A549 (cell line): ENCODE measurements around the gene HARBI1. TPM values are rescaled to one million over a fixed set of nuclear protein-coding genes. Genes with fewer than 3 reads are reported as not detected.

Source experiments
- CBX2 ChIP-seq: fragments of 200-600 bp; sonication (generic); IDR thresholded peaks from 2 replicates; pipeline ENCODE4 v1.6.1; 2016; ENCODE audit warnings: low read depth, mild to moderate bottlenecking, borderline replicate concordance
- CEBPB ChIP-seq, 2 experiments: fragments of >200 bp in 1 of 2; sonication (Bioruptor Twin) in 1 of 2; formaldehyde crosslinking in 1 of 2; IDR thresholded peaks; 2 replicates each; pipeline ENCODE4 v1.6.1; 2012 to 2016
- EHMT2 ChIP-seq: fragments of 200-600 bp; sonication (generic); IDR thresholded peaks from 2 replicates; pipeline ENCODE4 v1.6.1; 2016; ENCODE audit warnings: antibody characterized with exemption, low read depth, mild to moderate bottlenecking, moderate library complexity
- EP300 ChIP-seq, 2 experiments: fragments of >200 bp; sonication (Bioruptor Twin); formaldehyde crosslinking; IDR thresholded peaks; 2 replicates in 1 of 2; 3 replicates in 1 of 2; pipeline ENCODE4 v1.6.1; 2016 to 2017
- FOSL2 ChIP-seq, 2 experiments: fragments of 450-650 bp in 1 of 2; fragments of >200 bp in 1 of 2; sonication (Bioruptor Twin) in 1 of 2; formaldehyde crosslinking; IDR thresholded peaks; 2 replicates each; pipeline versions ENCODE4 v1.5.0 to v1.6.1; 2016 to 2020; ENCODE audit warnings: mild to moderate bottlenecking in 1 of 2, moderate library complexity in 1 of 2
- GATA3 ChIP-seq: IDR thresholded peaks from 2 replicates; pipeline ENCODE4 v1.6.1; 2012; ENCODE audit warnings: borderline replicate concordance
- HOXB13 ChIP-seq: fragments of 250-450 bp; sonication (Bioruptor Pico); IDR thresholded peaks from 2 replicates; pipeline ENCODE4 v1.5.0; 2020; ENCODE audit warnings: low read depth, mild to moderate bottlenecking, moderate library complexity
- HOXB5 ChIP-seq: fragments of 250-450 bp; sonication (Bioruptor Pico); IDR thresholded peaks from 2 replicates; pipeline ENCODE4 v1.5.0; 2020; ENCODE audit warnings: mild to moderate bottlenecking, moderate library complexity
- JUNB ChIP-seq: fragments of >200 bp; sonication (Bioruptor Twin); formaldehyde crosslinking; IDR thresholded peaks from 2 replicates; pipeline ENCODE4 v1.6.1; 2016
- KDM1A ChIP-seq: fragments of 200-600 bp; sonication (generic); IDR thresholded peaks from 2 replicates; pipeline ENCODE4 v1.6.1; 2016; ENCODE audit warnings: low read depth, mild to moderate bottlenecking
- MYC ChIP-seq: IDR thresholded peaks from 2 replicates; pipeline ENCODE4 v1.6.1; 2012; ENCODE audit warnings: mild to moderate bottlenecking, inconsistent platforms, low read length, improper control_type of control experiment, borderline replicate concordance
- NPAS2 ChIP-seq: fragments of 250-450 bp; sonication (Bioruptor Pico); IDR thresholded peaks from 2 replicates; pipeline ENCODE4 v1.8.0; 2022; ENCODE audit warnings: mild to moderate bottlenecking, moderate library complexity, borderline replicate concordance
- NR3C1 ChIP-seq: fragments of >200 bp; sonication (Bioruptor Twin); formaldehyde crosslinking; IDR thresholded peaks from 3 replicates; pipeline ENCODE4 v1.6.1; 2017
- PHF8 ChIP-seq: fragments of 200-600 bp; sonication (generic); IDR thresholded peaks from 2 replicates; pipeline ENCODE4 v1.6.1; 2016; ENCODE audit warnings: low read depth, mild to moderate bottlenecking, antibody characterized with exemption, moderate library complexity, borderline replicate concordance
- POLR2A ChIP-seq: IDR thresholded peaks from 2 replicates; pipeline ENCODE4 v1.6.1; 2012; ENCODE audit warnings: mild to moderate bottlenecking, low read length
- POLR2AphosphoS2 ChIP-seq: conservative IDR thresholded peaks from 2 replicates; pipeline ENCODE4 v1.6.1; 2012; ENCODE audit warnings: low read length, improper control_type of control experiment, inconsistent platforms
- RAD21 ChIP-seq, 2 experiments: fragments of >200 bp in 1 of 2; sonication (Bioruptor Twin) in 1 of 2; formaldehyde crosslinking in 1 of 2; IDR thresholded peaks in 1 of 2; conservative IDR thresholded peaks in 1 of 2; 2 replicates in 1 of 2; 3 replicates in 1 of 2; pipeline ENCODE4 v1.6.1; 2012 to 2018; ENCODE audit warnings: inconsistent platforms in 1 of 2
- RARB ChIP-seq: fragments of 250-450 bp; sonication (Bioruptor Pico); IDR thresholded peaks from 2 replicates; pipeline ENCODE4 v1.8.0; 2021; ENCODE audit warnings: mild to moderate bottlenecking, moderate library complexity
- RCOR1 ChIP-seq: fragments of 150-350 bp; IDR thresholded peaks from 2 replicates; pipeline ENCODE4 v1.6.1; 2014; ENCODE audit warnings: antibody characterized with exemption, low read length, low read depth
- SMC3 ChIP-seq: fragments of >200 bp; sonication (Bioruptor Twin); formaldehyde crosslinking; IDR thresholded peaks from 3 replicates; pipeline ENCODE4 v1.6.1; 2018; ENCODE audit warnings: inconsistent platforms
- TFCP2L1 ChIP-seq: fragments of 250-450 bp; sonication (Bioruptor Pico); IDR thresholded peaks from 2 replicates; pipeline ENCODE4 v1.5.0; 2021; ENCODE audit warnings: mild to moderate bottlenecking
- TP53 ChIP-seq: fragments of 250-450 bp; sonication (Bioruptor Pico); IDR thresholded peaks from 2 replicates; pipeline ENCODE4 v1.5.0; 2021; ENCODE audit warnings: mild to moderate bottlenecking, moderate library complexity
- ZC3H11A ChIP-seq: fragments of 450-650 bp; IDR thresholded peaks from 2 replicates; pipeline ENCODE4 v1.6.1; 2014; ENCODE audit warnings: antibody characterized with exemption, mild to moderate bottlenecking
- ZNF302 ChIP-seq: fragments of 250-450 bp; sonication (Bioruptor Pico); IDR thresholded peaks from 2 replicates; pipeline ENCODE4 v1.9.0; 2021; ENCODE audit warnings: inconsistent platforms, mild to moderate bottlenecking, moderate library complexity
- polyA plus RNA-seq, 4 experiments: library from polyadenylated mRNA; depleted of rRNA in 3 of 4; stranded (reverse); fragments of >200 nt; fragmentation: RNase III in 1 of 4; extraction: RNeasy Plus Mini Kit Qiagen cat#74134 plus additional on column Dnase treatment in 1 of 4; gene quantifications; 2 replicates in 3 of 4; 3 replicates in 1 of 4; pipeline ENCODE4 v1.2.3, GENCODE V29; 2011 to 2017
- TF ChIP-seq, protein P1 (sequence below): fragments of >200 bp; sonication (Bioruptor Twin); formaldehyde crosslinking; IDR thresholded peaks from 2 replicates; pipeline ENCODE4 v1.6.1; 2016
- TF ChIP-seq, protein P2 (sequence below): fragments of >200 bp; sonication (Bioruptor Twin); formaldehyde crosslinking; IDR thresholded peaks from 3 replicates; pipeline ENCODE4 v1.5.1; 2016
- TF ChIP-seq, protein P3 (sequence below): fragments of 250-450 bp; sonication (Bioruptor Pico); IDR thresholded peaks from 2 replicates; pipeline ENCODE4 v1.5.0; 2021; ENCODE audit warnings: mild to moderate bottlenecking, moderate library complexity, borderline replicate concordance

HARBI1 gene
- polyA plus RNA-seq, 2 of the 4 experiments (the other 2 are of a cell fraction), result 5.6 to 5.7 TPM

DNA sequence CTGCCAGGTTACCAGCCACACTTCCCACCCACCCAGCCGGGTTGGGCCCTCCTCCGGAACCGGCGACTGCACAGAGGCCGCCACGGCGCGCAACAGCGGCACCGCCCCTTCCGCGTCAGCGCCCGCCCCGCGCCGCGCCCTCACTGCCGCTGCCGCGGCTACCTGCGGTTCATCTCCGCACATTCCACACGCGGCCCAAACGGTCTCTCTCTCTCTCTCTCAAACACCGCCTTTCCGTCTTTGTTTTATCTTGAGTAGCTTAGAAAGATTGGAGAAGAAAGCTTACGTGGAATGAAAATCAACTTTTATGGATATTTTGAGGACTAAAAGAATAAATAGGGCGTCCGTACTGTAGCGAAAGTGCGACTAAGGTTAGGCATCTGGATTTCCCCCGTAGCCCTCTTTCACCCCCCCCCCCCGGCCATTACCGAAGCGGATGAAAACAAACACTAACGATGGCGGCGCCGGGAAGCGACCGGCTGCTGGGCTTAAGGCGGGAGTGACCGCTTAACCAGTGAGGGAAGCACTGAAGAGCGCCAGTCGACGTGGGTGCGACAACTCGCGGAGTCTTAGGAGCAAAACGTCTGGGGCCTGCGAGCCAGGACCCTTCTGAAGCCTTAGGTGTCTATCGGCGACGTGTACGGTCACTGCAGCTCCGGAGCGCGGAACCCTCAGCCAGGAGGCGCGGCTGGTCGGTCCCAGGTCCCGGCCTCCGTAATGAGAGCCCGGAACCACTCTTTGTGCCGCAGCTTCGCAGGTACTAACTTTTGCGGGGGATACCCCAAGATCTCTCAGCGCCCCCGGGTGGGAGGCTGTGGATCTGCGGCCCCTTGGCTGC, at the start of gene HARBI1, which contains the start of gene ATG13 (continued):
- no peak for TF ChIP-seq MYC
- 0 out of 2 replicates have a peak, but pooled peaks have one; percentile 56 for TF ChIP-seq RARB (CRISPR knock-in tag)
- no peak for TF ChIP-seq CBX2
- TF ChIP-seq POLR2A, result peak; percentile 85
- TF ChIP-seq RAD21 (conservative IDR thresholded peaks at IDR 0.05 in 1 of 2, IDR thresholded peaks at IDR 0.05 in 1 of 2), result peak; percentile 58 to 81
- TF ChIP-seq EHMT2, result no peak
- no peak for TF ChIP-seq POLR2AphosphoS2
- TF ChIP-seq ZC3H11A, result no peak
- TF ChIP-seq, protein P1, sequence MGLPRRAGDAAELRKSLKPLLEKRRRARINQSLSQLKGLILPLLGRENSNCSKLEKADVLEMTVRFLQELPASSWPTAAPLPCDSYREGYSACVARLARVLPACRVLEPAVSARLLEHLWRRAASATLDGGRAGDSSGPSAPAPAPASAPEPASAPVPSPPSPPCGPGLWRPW, result no peak
- 0 out of 2 replicates have a peak, but pooled peaks have one; percentile 63 for TF ChIP-seq TP53
- no peak for TF ChIP-seq TFCP2L1 (CRISPR knock-in tag)
- TF ChIP-seq, protein P2, sequence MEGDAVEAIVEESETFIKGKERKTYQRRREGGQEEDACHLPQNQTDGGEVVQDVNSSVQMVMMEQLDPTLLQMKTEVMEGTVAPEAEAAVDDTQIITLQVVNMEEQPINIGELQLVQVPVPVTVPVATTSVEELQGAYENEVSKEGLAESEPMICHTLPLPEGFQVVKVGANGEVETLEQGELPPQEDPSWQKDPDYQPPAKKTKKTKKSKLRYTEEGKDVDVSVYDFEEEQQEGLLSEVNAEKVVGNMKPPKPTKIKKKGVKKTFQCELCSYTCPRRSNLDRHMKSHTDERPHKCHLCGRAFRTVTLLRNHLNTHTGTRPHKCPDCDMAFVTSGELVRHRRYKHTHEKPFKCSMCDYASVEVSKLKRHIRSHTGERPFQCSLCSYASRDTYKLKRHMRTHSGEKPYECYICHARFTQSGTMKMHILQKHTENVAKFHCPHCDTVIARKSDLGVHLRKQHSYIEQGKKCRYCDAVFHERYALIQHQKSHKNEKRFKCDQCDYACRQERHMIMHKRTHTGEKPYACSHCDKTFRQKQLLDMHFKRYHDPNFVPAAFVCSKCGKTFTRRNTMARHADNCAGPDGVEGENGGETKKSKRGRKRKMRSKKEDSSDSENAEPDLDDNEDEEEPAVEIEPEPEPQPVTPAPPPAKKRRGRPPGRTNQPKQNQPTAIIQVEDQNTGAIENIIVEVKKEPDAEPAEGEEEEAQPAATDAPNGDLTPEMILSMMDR, result peak; percentile 82
- TF ChIP-seq EP300 (IDR thresholded peaks at IDR 0.05), result no peak; a peak in 1 of 5 replicates
- TF ChIP-seq, protein P3, sequence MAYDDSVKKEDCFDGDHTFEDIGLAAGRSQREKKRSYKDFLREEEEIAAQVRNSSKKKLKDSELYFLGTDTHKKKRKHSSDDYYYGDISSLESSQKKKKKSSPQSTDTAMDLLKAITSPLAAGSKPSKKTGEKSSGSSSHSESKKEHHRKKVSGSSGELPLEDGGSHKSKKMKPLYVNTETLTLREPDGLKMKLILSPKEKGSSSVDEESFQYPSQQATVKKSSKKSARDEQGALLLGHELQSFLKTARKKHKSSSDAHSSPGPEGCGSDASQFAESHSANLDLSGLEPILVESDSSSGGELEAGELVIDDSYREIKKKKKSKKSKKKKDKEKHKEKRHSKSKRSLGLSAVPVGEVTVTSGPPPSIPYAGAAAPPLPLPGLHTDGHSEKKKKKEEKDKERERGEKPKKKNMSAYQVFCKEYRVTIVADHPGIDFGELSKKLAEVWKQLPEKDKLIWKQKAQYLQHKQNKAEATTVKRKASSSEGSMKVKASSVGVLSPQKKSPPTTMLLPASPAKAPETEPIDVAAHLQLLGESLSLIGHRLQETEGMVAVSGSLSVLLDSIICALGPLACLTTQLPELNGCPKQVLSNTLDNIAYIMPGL (CRISPR knock-in tag), result peak; percentile 58; the same call in 1 of the 2 replicates
- no peak for TF ChIP-seq ZNF302 (CRISPR knock-in tag)
- TF ChIP-seq HOXB5, result no peak
- no peak for TF ChIP-seq RCOR1
- TF ChIP-seq GATA3, result no peak
- no peak for TF ChIP-seq KDM1A
- no peak for TF ChIP-seq NR3C1
- no peak for TF ChIP-seq JUNB
- TF ChIP-seq NPAS2 (CRISPR knock-in tag), result no peak
- peak; percentile 73 for TF ChIP-seq SMC3
- TF ChIP-seq HOXB13 (CRISPR knock-in tag), result no peak
- TF ChIP-seq PHF8, result peak; percentile 86; the same call in 1 of the 2 replicates
- TF ChIP-seq CEBPB (IDR thresholded peaks at IDR 0.05), result no peak; a peak in 1 of 4 replicates
- no peak for TF ChIP-seq FOSL2 (IDR thresholded peaks at IDR 0.05)
- TF ChIP-seq FOSL2 (CRISPR knock-in tag; IDR thresholded peaks at IDR 0.05), result no peak
